HG03469 (cell line): ENCODE results near the gene LRP1B.
"Not testable (repeated sequence)": the region's sequence is repeated elsewhere in the genome, so short reads cannot be mapped to it uniquely, and the experiment has no call there.

Experiments
- ATAC-seq: cut with Tn5 transposase; IDR thresholded peaks from one replicate; pipeline ENCODE4 v1.9.1; 2021; ENCODE audit warnings: mild to moderate bottlenecking, moderate library complexity, moderate number of reproducible peaks; ENCODE audit not compliant: unreplicated experiment

LRP1B gene

GRCh38 chr2:141900826-141901225 lies 230.0 kb downstream of the LRP1B start:
- ATAC-seq, result no peak

- ATAC-seq, result no peak
Observed at GRCh38 chr2:141899740-141900139, 231.1 kb downstream of the LRP1B start.

- no peak for ATAC-seq
Observed at GRCh38 chr2:141889788-141890187, 241.0 kb downstream of the LRP1B start.

- ATAC-seq, result no peak
Observed at GRCh38 chr2:141888987-141889555, 241.7 kb downstream of the LRP1B start.

- no peak for ATAC-seq
Observed at GRCh38 chr2:141887363-141887762, 243.5 kb downstream of the LRP1B start.

GRCh38 chr2:141878016-141878415 lies 252.8 kb downstream of the LRP1B start:
- no peak for ATAC-seq

- no peak for ATAC-seq
Observed at GRCh38 chr2:141871913-141872634, 258.7 kb downstream of the LRP1B start.

GRCh38 chr2:141869572-141869971 lies 261.2 kb downstream of the LRP1B start:
- ATAC-seq, result no peak

GRCh38 chr2:141863964-141864363 lies 266.9 kb downstream of the LRP1B start:
- no peak for ATAC-seq

- no peak for ATAC-seq
Observed at GRCh38 chr2:141856215-141856919, 274.4 kb downstream of the LRP1B start.

GRCh38 chr2:141848191-141848590 lies 282.6 kb downstream of the LRP1B start:
- ATAC-seq, result no peak

- no peak for ATAC-seq
Observed at GRCh38 chr2:141844231-141844630, 286.6 kb downstream of the LRP1B start.

GRCh38 chr2:141835103-141835502 lies 295.7 kb downstream of the LRP1B start:
- no peak for ATAC-seq

- ATAC-seq, result no peak
Observed at GRCh38 chr2:141828761-141829160, 302.1 kb downstream of the LRP1B start.

GRCh38 chr2:141824790-141825189 lies 306.0 kb downstream of the LRP1B start:
- ATAC-seq, result no peak

- ATAC-seq, result no peak
Observed at GRCh38 chr2:141820893-141821292, 309.9 kb downstream of the LRP1B start.

GRCh38 chr2:141815320-141815719 lies 315.5 kb downstream of the LRP1B start:
- not testable (repeated sequence) for ATAC-seq

GRCh38 chr2:141814150-141814549 lies 316.7 kb downstream of the LRP1B start:
- no peak for ATAC-seq

- no peak for ATAC-seq
Observed at GRCh38 chr2:141810148-141810547, 320.7 kb downstream of the LRP1B start.

GRCh38 chr2:141806090-141806489 lies 324.7 kb downstream of the LRP1B start:
- ATAC-seq, result no peak

- no peak for ATAC-seq
Observed at GRCh38 chr2:141805302-141805701, 325.5 kb downstream of the LRP1B start.

GRCh38 chr2:141796449-141796848 lies 334.4 kb downstream of the LRP1B start:
- ATAC-seq, result no peak
